Neural progenitor cell (in vitro differentiated cells): ENCODE measurements around the gene ELK1. TPM values are rescaled to one million over a fixed set of nuclear protein-coding genes. Genes with fewer than 3 reads are reported as not detected.

Experiments
- DNase-seq: peaks from one replicate; pipeline ENCODE4 v3.0.0-alpha.2; 2016; ENCODE audit warnings: low spot score
- H2AFZ ChIP-seq: fragments of 200-600 bp; sonication (generic); replicated peaks from 2 replicates; pipeline ENCODE4 v1.6.1; 2016; ENCODE audit warnings: antibody characterized with exemption
- H3F3A ChIP-seq: fragments of 200-600 bp; sonication (generic); 2 replicates; pipeline ENCODE4 v1.6.1; 2016; ENCODE audit warnings: antibody characterized with exemption, low read depth
- H3K27ac ChIP-seq: fragments of 200-600 bp; sonication (generic); 2 replicates; pipeline ENCODE4 v1.5.1; 2016; ENCODE audit warnings: mild to moderate bottlenecking
- H3K27me3 ChIP-seq: fragments of 200-600 bp; sonication (generic); 2 replicates; pipeline ENCODE4 v1.6.1; 2016; ENCODE audit warnings: mild to moderate bottlenecking, moderate library complexity
- H3K36me3 ChIP-seq: fragments of 200-600 bp; sonication (generic); 2 replicates; pipeline ENCODE4 v1.5.1; 2016
- H3K4me1 ChIP-seq: fragments of 200-600 bp; sonication (generic); 2 replicates; pipeline ENCODE4 v1.6.1; 2016; ENCODE audit warnings: mixed run types
- H3K4me2 ChIP-seq: fragments of 200-600 bp; sonication (generic); 2 replicates; pipeline ENCODE4 v1.6.1; 2016
- H3K4me3 ChIP-seq: fragments of 200-600 bp; sonication (generic); 2 replicates; pipeline ENCODE4 v1.5.1; 2016
- H3K79me2 ChIP-seq: fragments of 200-600 bp; sonication (generic); 2 replicates; pipeline ENCODE4 v1.6.1; 2016; ENCODE audit warnings: low read depth
- H3K9ac ChIP-seq: fragments of 200-600 bp; sonication (generic); 2 replicates; pipeline ENCODE4 v1.6.1; 2016
- H3K9me3 ChIP-seq: fragments of 200-600 bp; sonication (generic); 2 replicates; pipeline ENCODE4 v1.5.1; 2016; ENCODE audit warnings: low read depth
- H4K20me1 ChIP-seq: fragments of 200-600 bp; sonication (generic); 2 replicates; pipeline ENCODE4 v1.6.1; 2016; ENCODE audit warnings: low read depth
- H3K27ac Mint-ChIP-seq: 3 replicates; pipeline ENCODE4 v1.8.0; 2021; ENCODE audit warnings: mixed read lengths
- H3K27me3 Mint-ChIP-seq: 2 replicates; pipeline ENCODE4 v1.8.0; 2022; ENCODE audit warnings: low read depth, mild to moderate bottlenecking, inconsistent platforms, moderate library complexity, mixed read lengths; ENCODE audit not compliant: insufficient read depth
- H3K36me3 Mint-ChIP-seq: 3 replicates; pipeline ENCODE4 v1.8.0; 2021; ENCODE audit warnings: mixed read lengths
- H3K4me1 Mint-ChIP-seq: 3 replicates; pipeline ENCODE4 v1.8.0; 2021; ENCODE audit warnings: mixed read lengths
- H3K4me3 Mint-ChIP-seq: 3 replicates; pipeline ENCODE4 v1.8.0; 2021; ENCODE audit warnings: mild to moderate bottlenecking, moderate library complexity, mixed read lengths
- H3K9me3 Mint-ChIP-seq: 3 replicates; pipeline ENCODE4 v1.8.0; 2020; ENCODE audit warnings: mixed read lengths
- EZH2 ChIP-seq: fragments of 200-600 bp; sonication (generic); IDR thresholded peaks from 2 replicates; pipeline ENCODE4 v1.6.1; 2017; ENCODE audit warnings: antibody characterized with exemption, mild to moderate bottlenecking, moderate library complexity
- EZH2phosphoT487 ChIP-seq: fragments of 200-600 bp; sonication (generic); IDR thresholded peaks from 2 replicates; pipeline ENCODE4 v1.6.1; 2017; ENCODE audit warnings: antibody characterized with exemption
- total RNA-seq: library from RNA; depleted of rRNA; stranded (reverse); fragments of >200 nt; gene quantifications from 2 replicates; pipeline ENCODE4 v1.2.3, GENCODE V29; 2015; ENCODE audit warnings: low replicate concordance
- TF ChIP-seq, protein P1 (sequence below): fragments of 200-600 bp; sonication (generic); IDR thresholded peaks from 2 replicates; pipeline ENCODE4 v1.5.1; 2017; ENCODE audit warnings: antibody characterized with exemption, mild to moderate bottlenecking

Gene ELK1
- total RNA-seq, 1 donor from 2014 or later = 16.6 TPM

DNA sequence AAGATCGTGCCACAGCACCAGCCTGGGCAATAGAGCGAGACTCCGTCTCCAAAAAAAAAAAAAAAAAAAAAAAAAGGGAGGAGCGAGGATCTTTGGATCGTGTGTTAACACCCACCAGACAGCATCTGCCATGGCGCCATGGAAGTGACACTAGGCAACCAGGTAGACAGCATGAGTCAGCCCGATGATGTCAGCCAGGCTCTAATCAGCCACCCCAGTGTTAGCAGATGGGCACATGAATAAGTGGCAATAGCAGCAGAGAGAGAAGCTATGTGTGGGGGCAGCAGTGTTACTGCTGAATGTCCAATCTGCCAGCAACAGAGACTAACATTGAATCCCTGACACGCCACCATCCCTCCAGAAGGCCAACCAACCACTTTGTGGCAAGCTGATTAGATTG is 37.3 kb downstream of the ELK1 start:
- H3K79me2 ChIP-seq = no peaks in the 10 kb centered on the region

DNA sequence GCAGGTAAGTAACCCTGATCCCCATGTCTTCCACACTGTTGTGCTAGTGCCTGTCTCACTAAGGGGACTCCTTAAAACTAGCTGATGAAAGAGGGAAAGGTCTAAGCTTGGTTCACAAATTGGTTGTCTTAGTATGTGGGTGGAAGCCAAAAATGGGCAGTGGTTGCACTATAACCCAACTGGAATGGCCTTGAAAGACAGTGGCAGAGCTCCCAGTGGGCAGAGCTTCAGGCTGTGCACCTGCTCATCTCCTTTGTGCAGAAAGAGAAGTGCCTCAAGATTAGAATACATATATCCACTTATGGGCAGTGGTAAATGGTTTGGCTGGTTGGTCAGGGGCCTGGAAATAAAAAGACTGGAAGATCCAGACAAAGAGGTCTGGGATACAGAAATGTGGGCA is 37.9 kb downstream of the ELK1 start:
- DNase-seq = no peak
- Histone ChIP-seq H3F3A (no peaks in the 10 kb centered on the region), H3K27me3 (no peaks in the 10 kb centered on the region), H3K79me2 (no peaks in the 10 kb centered on the region), H2AFZ (no peak overlapping the region), H3K9me3 (no peaks in the 10 kb centered on the region), H3K27ac (no peak overlapping the region), H4K20me1 (no peaks in the 10 kb centered on the region), H3K36me3 (no peaks in the 10 kb centered on the region), H3K4me1 (no peaks in the 10 kb centered on the region), H3K4me2 (no peak overlapping the region), H3K4me3 (no peak overlapping the region), H3K9ac (no peak overlapping the region)
- Mint-ChIP-seq H3K36me3 (no peaks in the 10 kb centered on the region), H3K4me3 (peak overlapping the region; percentile 24), H3K27ac (no peak overlapping the region), H3K4me1 (peaks cover 11% of the 10 kb centered on the region), H3K9me3 (peaks cover 12% of the 10 kb centered on the region), H3K27me3 (peaks cover 7% of the 10 kb centered on the region)
- no peak for TF ChIP-seq EZH2
- no peak for TF ChIP-seq EZH2phosphoT487
- TF ChIP-seq, protein P1, sequence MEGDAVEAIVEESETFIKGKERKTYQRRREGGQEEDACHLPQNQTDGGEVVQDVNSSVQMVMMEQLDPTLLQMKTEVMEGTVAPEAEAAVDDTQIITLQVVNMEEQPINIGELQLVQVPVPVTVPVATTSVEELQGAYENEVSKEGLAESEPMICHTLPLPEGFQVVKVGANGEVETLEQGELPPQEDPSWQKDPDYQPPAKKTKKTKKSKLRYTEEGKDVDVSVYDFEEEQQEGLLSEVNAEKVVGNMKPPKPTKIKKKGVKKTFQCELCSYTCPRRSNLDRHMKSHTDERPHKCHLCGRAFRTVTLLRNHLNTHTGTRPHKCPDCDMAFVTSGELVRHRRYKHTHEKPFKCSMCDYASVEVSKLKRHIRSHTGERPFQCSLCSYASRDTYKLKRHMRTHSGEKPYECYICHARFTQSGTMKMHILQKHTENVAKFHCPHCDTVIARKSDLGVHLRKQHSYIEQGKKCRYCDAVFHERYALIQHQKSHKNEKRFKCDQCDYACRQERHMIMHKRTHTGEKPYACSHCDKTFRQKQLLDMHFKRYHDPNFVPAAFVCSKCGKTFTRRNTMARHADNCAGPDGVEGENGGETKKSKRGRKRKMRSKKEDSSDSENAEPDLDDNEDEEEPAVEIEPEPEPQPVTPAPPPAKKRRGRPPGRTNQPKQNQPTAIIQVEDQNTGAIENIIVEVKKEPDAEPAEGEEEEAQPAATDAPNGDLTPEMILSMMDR = no peak

More for the DNA sequence above, 37.3 kb downstream of the ELK1 start:
- Mint-ChIP-seq H3K9me3 (peaks cover 12% of the 10 kb centered on the region), H3K4me3 (no peak overlapping the region), H3K36me3 (no peaks in the 10 kb centered on the region), H3K4me1 (peaks cover 9% of the 10 kb centered on the region), H3K27ac (no peak overlapping the region), H3K27me3 (peaks cover 9% of the 10 kb centered on the region)
- Histone ChIP-seq H3K27ac (no peak overlapping the region), H3K36me3 (no peaks in the 10 kb centered on the region), H3K27me3 (no peaks in the 10 kb centered on the region), H3K9me3 (no peaks in the 10 kb centered on the region), H3K4me2 (no peak overlapping the region), H2AFZ (no peak overlapping the region), H3K4me1 (no peaks in the 10 kb centered on the region), H3K9ac (no peak overlapping the region), H3F3A (no peaks in the 10 kb centered on the region), H4K20me1 (no peaks in the 10 kb centered on the region), H3K4me3 (no peak overlapping the region)
- no peak for DNase-seq
- no peak for TF ChIP-seq EZH2phosphoT487
- TF ChIP-seq, protein P1 = no peak
- no peak for TF ChIP-seq EZH2

DNA sequence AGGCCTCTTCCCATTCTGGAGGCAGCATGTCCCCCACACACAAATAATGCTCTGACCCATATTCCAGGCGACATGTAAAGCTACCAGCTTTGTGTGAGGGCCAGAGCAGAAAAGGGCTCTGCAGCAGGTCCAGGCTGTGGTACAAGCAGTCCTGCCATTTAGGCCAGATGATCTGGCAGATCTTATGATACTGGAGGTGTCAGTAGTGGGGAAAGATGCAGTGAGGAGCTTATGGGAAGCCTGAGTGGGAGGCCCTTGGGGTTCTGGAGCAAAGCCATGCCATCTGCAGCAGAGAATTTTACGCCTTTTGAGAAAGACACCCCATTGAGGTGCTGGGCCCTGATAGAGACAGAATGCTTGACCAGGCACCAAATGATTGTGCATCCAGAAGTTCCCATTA is 38.4 kb downstream of the ELK1 start:
- DNase-seq = no peak
- H3K9ac ChIP-seq = no peak overlapping the region
- TF ChIP-seq EZH2phosphoT487 (no peak), EZH2 (no peak)
- TF ChIP-seq, protein P1 = no peak
- Mint-ChIP-seq H3K9me3 (peaks cover 12% of the 10 kb centered on the region), H3K27ac (no peak overlapping the region), H3K36me3 (no peaks in the 10 kb centered on the region), H3K4me1 (peaks cover 11% of the 10 kb centered on the region), H3K4me3 (no peak overlapping the region), H3K27me3 (peaks cover 7% of the 10 kb centered on the region)
- no peaks in the 10 kb centered on the region for H3K79me2 ChIP-seq
- no peaks in the 10 kb centered on the region for H3K9me3 ChIP-seq
- no peaks in the 10 kb centered on the region for H3K27me3 ChIP-seq
- no peaks in the 10 kb centered on the region for H3K36me3 ChIP-seq
- no peaks in the 10 kb centered on the region for H4K20me1 ChIP-seq
- H2AFZ ChIP-seq = no peak overlapping the region
- no peak overlapping the region for H3K4me3 ChIP-seq
- H3K27ac ChIP-seq = no peak overlapping the region
- H3K4me1 ChIP-seq = no peaks in the 10 kb centered on the region
- no peaks in the 10 kb centered on the region for H3F3A ChIP-seq
- H3K4me2 ChIP-seq = no peak overlapping the region
